Measurements from ENCODE around the gene SV2A. TPM values are rescaled to one million over a fixed set of nuclear protein-coding genes. Genes with fewer than 3 reads are reported as not detected.
A peak's percentile ranks its signal among the peaks of the same experiment; 100 is the strongest.

The SV2A gene
- total RNA-seq, 2 experiments from 2014 or later = 1.0 to 1.9 TPM

GRCh38 chr1:149884433-149885338 lies 33.0 kb downstream of the SV2A start:
- ChIA-PET CTCF (ENCODE audit: unreplicated experiment) (interaction anchor here (0.6 kb wide), 1 partner anchor 1370 kb away, joined by 6 read pairs; the partner anchor contains the start of gene PSMD4), POLR2A (interaction anchor here (0.5 to 6.0 kb wide), 11 partner anchors 8 to 1198 kb away, joined by 3 to 63 read pairs (median 3); partner anchors contain the start of gene SV2A)
- intact Hi-C loops (cut with micrococcal nuclease; ENCODE audit: unreplicated experiment) = loop anchor here (10.0 kb wide), 1 partner anchor 280 kb away; no protein-coding TSS in a partner anchor
- BruUV-seq (replicated peaks) = no TSS peak
- peak; percentile 86 for DNase-seq (ENCODE audit: low spot score)
- H3K79me2 ChIP-seq (ENCODE audit: insufficient read depth, low read depth, low read length) = 0 out of 2 replicates have a peak, but pooled peaks cover 4% of the 10 kb centered on the region
- no peaks in the 10 kb centered on the region for H3K9me3 ChIP-seq (ENCODE audit: low read length)
- H3K36me3 ChIP-seq (ENCODE audit: insufficient read depth, low read length) = peaks cover 3% of the 10 kb centered on the region; the same call in 1 of the 2 replicates
- H4K20me1 ChIP-seq (ENCODE audit: insufficient read depth, low read length) = no peaks in the 10 kb centered on the region
- H3K4me3 ChIP-seq (ENCODE audit: low read depth, low read length, poor library complexity, severe bottlenecking) = peak overlapping the region; percentile 85
- TF ChIP-seq CTCF (conservative IDR thresholded peaks at IDR 0.05; ENCODE audit: low read length) (no peak), EZH2phosphoT487 (IDR thresholded peaks at IDR 0.05; ENCODE audit: borderline replicate concordance, low read depth, low read length) (no peak)
- H3K4me1 ChIP-seq (ENCODE audit: insufficient read depth, low read length, poor library complexity, severe bottlenecking) = peaks cover 42% of the 10 kb centered on the region
- peak overlapping the region; percentile 89 for H3K4me2 ChIP-seq (ENCODE audit: low read length)
- no peaks in the 10 kb centered on the region for H3K9me2 ChIP-seq (ENCODE audit: insufficient read depth, low read length)
- H3K27ac ChIP-seq (ENCODE audit: low read depth, low read length, poor library complexity, severe bottlenecking) = peak overlapping the region; percentile 98
- H2AFZ ChIP-seq (ENCODE audit: low read length) = peak overlapping the region; percentile 64; the same call in 1 of the 2 replicates

- ChIA-PET CTCF (ENCODE audit: unreplicated experiment) (no interaction called here), POLR2A (interaction anchor here (0.5 to 5.2 kb wide), 6 partner anchors 9 to 282 kb away, joined by 3 to 63 read pairs (median 4); partner anchors contain the start of genes SF3B4 and SV2A)
- Histone ChIP-seq H3K27ac (ENCODE audit: low read depth, low read length, poor library complexity, severe bottlenecking) (peak overlapping the region; percentile 98), H3K4me2 (ENCODE audit: low read length) (peak overlapping the region; percentile 89), H3K79me2 (ENCODE audit: insufficient read depth, low read depth, low read length) (0 out of 2 replicates have a peak, but pooled peaks cover 4% of the 10 kb centered on the region), H3K36me3 (ENCODE audit: insufficient read depth, low read length) (peaks cover 3% of the 10 kb centered on the region; the same call in 1 of the 2 replicates), H2AFZ (ENCODE audit: low read length) (peak overlapping the region; percentile 64; the same call in 1 of the 2 replicates), H3K9me3 (ENCODE audit: low read length) (no peaks in the 10 kb centered on the region), H4K20me1 (ENCODE audit: insufficient read depth, low read length) (no peaks in the 10 kb centered on the region), H3K9me2 (ENCODE audit: insufficient read depth, low read length) (no peaks in the 10 kb centered on the region), H3K4me3 (ENCODE audit: low read depth, low read length, poor library complexity, severe bottlenecking) (peak overlapping the region; percentile 85), H3K4me1 (ENCODE audit: insufficient read depth, low read length, poor library complexity, severe bottlenecking) (peaks cover 33% of the 10 kb centered on the region)
- intact Hi-C loops (cut with micrococcal nuclease; ENCODE audit: unreplicated experiment) = loop anchor here (10.0 kb wide), 1 partner anchor 281 kb away; no protein-coding TSS in a partner anchor
- BruUV-seq (replicated peaks) = no TSS peak
- TF ChIP-seq CTCF (conservative IDR thresholded peaks at IDR 0.05; ENCODE audit: low read length) (no peak), EZH2phosphoT487 (IDR thresholded peaks at IDR 0.05; ENCODE audit: borderline replicate concordance, low read depth, low read length) (no peak)
- no peak for DNase-seq (ENCODE audit: low spot score)
Observed at GRCh38 chr1:149883598-149884247, 33.9 kb downstream of the SV2A start.

Measured in OCI-LY7 (cell line).